ENCODE results near the gene CIDEB. TPM values are rescaled to one million over a fixed set of nuclear protein-coding genes. Genes with fewer than 3 reads are reported as not detected.

The CIDEB gene
- total RNA-seq, 1 experiment from 2014 or later: 0.22 TPM

DNA sequence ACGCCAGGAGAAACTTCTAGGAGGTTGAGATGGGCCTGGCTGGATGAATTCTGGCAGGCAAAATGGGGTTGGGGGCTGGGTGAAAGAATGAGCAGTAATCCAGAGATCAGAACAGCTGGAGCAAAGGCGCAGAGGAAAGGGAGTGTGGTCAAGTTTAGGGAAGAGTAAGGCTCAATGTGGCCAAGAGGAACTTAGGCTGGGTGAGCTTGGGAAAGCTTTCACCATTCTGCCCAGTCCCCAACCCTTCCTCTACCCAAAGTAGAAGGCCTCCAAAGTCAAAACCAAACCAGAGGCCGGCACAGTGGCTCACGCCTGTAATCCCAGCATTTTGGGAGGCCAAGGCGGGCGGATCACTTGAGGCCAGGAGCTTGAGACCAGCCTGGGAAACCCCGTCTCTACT, 26.1 kb downstream of the CIDEB start:
- no peak overlapping the region for H2AFZ ChIP-seq (ENCODE audit: low read depth, low read length, poor library complexity, severe bottlenecking)
- H3K27ac ChIP-seq (ENCODE audit: low read depth, low read length): no peak overlapping the region
- ChIA-PET RAD21 (ENCODE audit: low non-redundant PET in 1 of 2, low total read pairs in 2 of 2, uncharacterized antibody in 2 of 2, unreplicated experiment in 2 of 2) (no interaction called here), CTCF (interaction anchor here (1.4 kb wide), 1 partner anchor 16 kb away, joined by 3 read pairs; no protein-coding TSS in a partner anchor), POLR2A (no interaction called here)
- TF ChIP-seq, protein P1, sequence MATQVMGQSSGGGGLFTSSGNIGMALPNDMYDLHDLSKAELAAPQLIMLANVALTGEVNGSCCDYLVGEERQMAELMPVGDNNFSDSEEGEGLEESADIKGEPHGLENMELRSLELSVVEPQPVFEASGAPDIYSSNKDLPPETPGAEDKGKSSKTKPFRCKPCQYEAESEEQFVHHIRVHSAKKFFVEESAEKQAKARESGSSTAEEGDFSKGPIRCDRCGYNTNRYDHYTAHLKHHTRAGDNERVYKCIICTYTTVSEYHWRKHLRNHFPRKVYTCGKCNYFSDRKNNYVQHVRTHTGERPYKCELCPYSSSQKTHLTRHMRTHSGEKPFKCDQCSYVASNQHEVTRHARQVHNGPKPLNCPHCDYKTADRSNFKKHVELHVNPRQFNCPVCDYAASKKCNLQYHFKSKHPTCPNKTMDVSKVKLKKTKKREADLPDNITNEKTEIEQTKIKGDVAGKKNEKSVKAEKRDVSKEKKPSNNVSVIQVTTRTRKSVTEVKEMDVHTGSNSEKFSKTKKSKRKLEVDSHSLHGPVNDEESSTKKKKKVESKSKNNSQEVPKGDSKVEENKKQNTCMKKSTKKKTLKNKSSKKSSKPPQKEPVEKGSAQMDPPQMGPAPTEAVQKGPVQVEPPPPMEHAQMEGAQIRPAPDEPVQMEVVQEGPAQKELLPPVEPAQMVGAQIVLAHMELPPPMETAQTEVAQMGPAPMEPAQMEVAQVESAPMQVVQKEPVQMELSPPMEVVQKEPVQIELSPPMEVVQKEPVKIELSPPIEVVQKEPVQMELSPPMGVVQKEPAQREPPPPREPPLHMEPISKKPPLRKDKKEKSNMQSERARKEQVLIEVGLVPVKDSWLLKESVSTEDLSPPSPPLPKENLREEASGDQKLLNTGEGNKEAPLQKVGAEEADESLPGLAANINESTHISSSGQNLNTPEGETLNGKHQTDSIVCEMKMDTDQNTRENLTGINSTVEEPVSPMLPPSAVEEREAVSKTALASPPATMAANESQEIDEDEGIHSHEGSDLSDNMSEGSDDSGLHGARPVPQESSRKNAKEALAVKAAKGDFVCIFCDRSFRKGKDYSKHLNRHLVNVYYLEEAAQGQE (IDR thresholded peaks at IDR 0.05; ENCODE audit: low read depth): no peak
- no peak for TF ChIP-seq EZH2 (IDR thresholded peaks at IDR 0.05)
- no peak for TF ChIP-seq SP1 (IDR thresholded peaks at IDR 0.05; ENCODE audit: low read depth)
- no peak for TF ChIP-seq POLR2A (IDR thresholded peaks at IDR 0.05; ENCODE audit: borderline replicate concordance, extremely low read depth, insufficient read depth, insufficient read length)
- TF ChIP-seq, protein P2, sequence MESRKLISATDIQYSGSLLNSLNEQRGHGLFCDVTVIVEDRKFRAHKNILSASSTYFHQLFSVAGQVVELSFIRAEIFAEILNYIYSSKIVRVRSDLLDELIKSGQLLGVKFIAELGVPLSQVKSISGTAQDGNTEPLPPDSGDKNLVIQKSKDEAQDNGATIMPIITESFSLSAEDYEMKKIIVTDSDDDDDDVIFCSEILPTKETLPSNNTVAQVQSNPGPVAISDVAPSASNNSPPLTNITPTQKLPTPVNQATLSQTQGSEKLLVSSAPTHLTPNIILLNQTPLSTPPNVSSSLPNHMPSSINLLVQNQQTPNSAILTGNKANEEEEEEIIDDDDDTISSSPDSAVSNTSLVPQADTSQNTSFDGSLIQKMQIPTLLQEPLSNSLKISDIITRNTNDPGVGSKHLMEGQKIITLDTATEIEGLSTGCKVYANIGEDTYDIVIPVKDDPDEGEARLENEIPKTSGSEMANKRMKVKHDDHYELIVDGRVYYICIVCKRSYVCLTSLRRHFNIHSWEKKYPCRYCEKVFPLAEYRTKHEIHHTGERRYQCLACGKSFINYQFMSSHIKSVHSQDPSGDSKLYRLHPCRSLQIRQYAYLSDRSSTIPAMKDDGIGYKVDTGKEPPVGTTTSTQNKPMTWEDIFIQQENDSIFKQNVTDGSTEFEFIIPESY (IDR thresholded peaks at IDR 0.05; ENCODE audit: extremely low read depth, insufficient replicate concordance, low read length): no peak
- no peak for TF ChIP-seq EZH2phosphoT487 (IDR thresholded peaks at IDR 0.05; ENCODE audit: borderline replicate concordance)
- no peak for TF ChIP-seq TCF7L2 (IDR thresholded peaks at IDR 0.05; ENCODE audit: borderline replicate concordance, extremely low read depth, insufficient read depth, insufficient read length)
- TF ChIP-seq RAD21 (IDR thresholded peaks at IDR 0.05; ENCODE audit: low read depth): no peak
- no peak for TF ChIP-seq CEBPB (IDR thresholded peaks at IDR 0.05; ENCODE audit: low read depth)
- TF ChIP-seq ELF1 (IDR thresholded peaks at IDR 0.05; ENCODE audit: borderline replicate concordance, low read depth): no peak
- TF ChIP-seq SIN3A (IDR thresholded peaks at IDR 0.05; ENCODE audit: low read depth): no peak
- intact Hi-C loops (cut with micrococcal nuclease): no loop called here
- ATAC-seq (no peak), DNase-seq (ENCODE audit: low read depth, low spot score) (no peak)
- H3K36me3 ChIP-seq (ENCODE audit: control insufficient read depth in 1 of 2, insufficient read depth in 2 of 2, low read length in 2 of 2): no peaks in the 10 kb centered on the region
- no peaks in the 10 kb centered on the region for H4K20me1 ChIP-seq (ENCODE audit: insufficient read depth)
- H3K4me1 ChIP-seq (ENCODE audit: control insufficient read depth in 1 of 2, insufficient read depth in 2 of 2, low read length in 2 of 2): no peaks in the 10 kb centered on the region
- no peak overlapping the region for H3K4me2 ChIP-seq (ENCODE audit: low read length)
- no peaks in the 10 kb centered on the region for H3K79me2 ChIP-seq (ENCODE audit: insufficient read depth, low read length)
- H3K27me3 ChIP-seq (ENCODE audit: insufficient read depth, low read length): no peaks in the 10 kb centered on the region
- no peak overlapping the region for H3K4me3 ChIP-seq (replicated peaks in 1 of 2; ENCODE audit: low read depth in 1 of 2, low read length in 2 of 2)
- H3K9me3 ChIP-seq (ENCODE audit: control insufficient read depth in 1 of 2, insufficient read depth in 1 of 2, low read depth in 1 of 2, low read length in 2 of 2): no peaks in the 10 kb centered on the region
- H3K9ac ChIP-seq (ENCODE audit: low read length): no peak overlapping the region
- H3K9me2 ChIP-seq (ENCODE audit: insufficient read depth): no peaks in the 10 kb centered on the region
- BruUV-seq (replicated peaks): no TSS peak

Data from HCT116 (cell line).